Right kidney (tissue), 9 donors: ENCODE measurements around the gene PAQR9.
"Not testable (repeated sequence)": the region's sequence is repeated elsewhere in the genome, so short reads cannot be mapped to it uniquely, and the experiment has no call there.

Experiments used
- DNase-seq: peaks from one replicate; pipeline ENCODE4 v3.0.0-alpha.2; 2016
- long read RNA-seq, 8 donors: transcript quantifications; one replicate each; lab custom pipeline, GENCODE V29; 2026

Gene PAQR9
- long read RNA-seq, donor 1, partial matches to known transcripts: 0 of 2 reads
- long read RNA-seq, donor 1, other reads (novel, unspliced or antisense): 0 of 2 reads
- long read RNA-seq, donor 2, partial matches to known transcripts: 0 of 1 reads
- long read RNA-seq, donor 2, other reads (novel, unspliced or antisense): 0 of 1 reads
- long read RNA-seq, donor 3: 0 reads
- long read RNA-seq, donor 4: 0 reads
- long read RNA-seq, donor 5: 0 reads
- long read RNA-seq, donor 6: 0 reads
- long read RNA-seq, donor 7, partial matches to known transcripts: 0 of 1 reads
- long read RNA-seq, donor 7, other reads (novel, unspliced or antisense): 0 of 1 reads
- long read RNA-seq, donor 8, partial matches to known transcripts: 0 of 1 reads
- long read RNA-seq, donor 8, other reads (novel, unspliced or antisense): 0 of 1 reads

GRCh38 chr3:142963516-142964448, at the start of gene PAQR9:
TSS of gene PAQR9 (minus strand) at chr3:142963674. CDS start at chr3:142963336, 338 bp downstream.
- peak; percentile 87 for DNase-seq

GRCh38 chr3:143011705-143012104, 48.2 kb upstream of the PAQR9 start:
- no peak for DNase-seq

GRCh38 chr3:143010024-143010423, 46.5 kb upstream of the PAQR9 start:
- no peak for DNase-seq

GRCh38 chr3:143004823-143005222, 41.3 kb upstream of the PAQR9 start:
- no peak for DNase-seq

- DNase-seq: no peak
Measured at GRCh38 chr3:143002727-143003126, 39.3 kb upstream of the PAQR9 start.

GRCh38 chr3:143002083-143002712, 38.7 kb upstream of the PAQR9 start:
- DNase-seq: no peak

GRCh38 chr3:143001369-143002082, 38.1 kb upstream of the PAQR9 start, which contains the start of gene U2SURP:
TSS of gene U2SURP (plus strand) at chr3:143001570. CDS start at chr3:143001629, 59 bp downstream.
- DNase-seq: peak; percentile 95

- peak; percentile 92 for DNase-seq
Measured at GRCh38 chr3:143001034-143001368, 37.5 kb upstream of the PAQR9 start.

GRCh38 chr3:143000528-143000927, 37.1 kb upstream of the PAQR9 start:
- DNase-seq: peak; percentile 58

- no peak for DNase-seq
Measured at GRCh38 chr3:142999881-143000280, 36.4 kb upstream of the PAQR9 start.

GRCh38 chr3:142998439-142998838, 35.0 kb upstream of the PAQR9 start:
- no peak for DNase-seq

- DNase-seq: no peak
Measured at GRCh38 chr3:142997330-142997729, 33.9 kb upstream of the PAQR9 start.

- peak; percentile 28 for DNase-seq
Measured at GRCh38 chr3:142993958-142994442, 30.5 kb upstream of the PAQR9 start.

- no peak for DNase-seq
Measured at GRCh38 chr3:142992323-142992722, 28.8 kb upstream of the PAQR9 start.

GRCh38 chr3:142990721-142991120, 27.2 kb upstream of the PAQR9 start:
- no peak for DNase-seq

- DNase-seq: not testable (repeated sequence)
Measured at GRCh38 chr3:142988826-142989225, 25.4 kb upstream of the PAQR9 start.

- not testable (repeated sequence) for DNase-seq
Measured at GRCh38 chr3:142988221-142988620, 24.7 kb upstream of the PAQR9 start.

- no peak for DNase-seq
Measured at GRCh38 chr3:142987707-142988106, 24.2 kb upstream of the PAQR9 start.

GRCh38 chr3:142987080-142987700, 23.7 kb upstream of the PAQR9 start:
- DNase-seq: peak; percentile 17

GRCh38 chr3:142984255-142984654, 20.8 kb upstream of the PAQR9 start:
- no peak for DNase-seq

- no peak for DNase-seq
Measured at GRCh38 chr3:142983318-142983717, 19.8 kb upstream of the PAQR9 start.
